Ovary (tissue), 3 donors: Measurements from ENCODE around the gene CDHR1.

ENCODE experiments used
- CTCF ChIP-seq, 3 donors: fragments of 450-650 bp in 2 of 3; fragments of 200-600 bp in 1 of 3; IDR thresholded peaks; one replicate each; pipeline versions ENCODE4 v1.5.1 to v1.8.0; 2016 to 2022; ENCODE audit warnings: antibody characterized with exemption in 3 of 3, mild to moderate bottlenecking in 1 of 3
- EP300 ChIP-seq: sonication (generic); formaldehyde crosslinking; IDR thresholded peaks from one replicate; pipeline ENCODE4 v1.6.1; 2017; ENCODE audit warnings: antibody characterized with exemption
- POLR2A ChIP-seq: fragments of 450-650 bp; IDR thresholded peaks from one replicate; pipeline ENCODE4 v1.6.1; 2017; ENCODE audit warnings: antibody characterized with exemption, mild to moderate bottlenecking, moderate library complexity
- donor health status: DM: no; HTN: no; CAD: no.

GRCh38 chr10:84233940-84234339 lies 39.6 kb downstream of the CDHR1 start:
- TF ChIP-seq CTCF (IDR thresholded peaks at IDR 0.05) = no peak
- no peak for TF ChIP-seq POLR2A
- no peak for TF ChIP-seq EP300
